K562 (cell line): ENCODE data around the gene MYO18A. TPM values are rescaled to one million over a fixed set of nuclear protein-coding genes. Genes with fewer than 3 reads are reported as not detected.

Experiments used
- AFF4 ChIP-seq: sonication (generic); formaldehyde crosslinking; IDR thresholded peaks from 2 replicates; pipeline ENCODE4 v1.8.0; 2023; ENCODE audit warnings: mild to moderate bottlenecking, missing genetic modification reagents
- EWSR1 ChIP-seq: fragments of 450-650 bp; IDR thresholded peaks from 2 replicates; pipeline ENCODE4 v1.6.1; 2018; ENCODE audit warnings: borderline replicate concordance, mild to moderate bottlenecking, low read depth, moderate library complexity; ENCODE audit not compliant: partially characterized antibody
- MGA ChIP-seq: fragments of 450-650 bp; IDR thresholded peaks from 2 replicates; pipeline ENCODE4 v1.6.1; 2016; ENCODE audit warnings: mild to moderate bottlenecking, moderate library complexity
- SFPQ ChIP-seq: fragments of 200-400 bp; formaldehyde crosslinking; IDR thresholded peaks from 2 replicates; pipeline ENCODE4 v1.6.1; 2017; ENCODE audit warnings: mild to moderate bottlenecking, low read depth, low read length, moderate library complexity
- THAP12 ChIP-seq: fragments of 250-450 bp; sonication (Bioruptor Pico); IDR thresholded peaks from 2 replicates; pipeline ENCODE4 v1.9.0; 2021; ENCODE audit warnings: mild to moderate bottlenecking, inconsistent platforms
- ZNF695 ChIP-seq: fragments of 450-650 bp; formaldehyde crosslinking; IDR thresholded peaks from 2 replicates; pipeline ENCODE4 v1.4.0; 2020; ENCODE audit warnings: mild to moderate bottlenecking, moderate library complexity
- polyA plus RNA-seq, 8 experiments: library from polyadenylated mRNA; depleted of rRNA in 4 of 8; stranded (reverse) in 5 of 8; unstranded in 3 of 8; fragments of >200 nt; fragmentation: Nextera tagmentation in 2 of 8; fragmentation: Illumina TruSeq in 1 of 8; extraction: Ambion mirVana in 2 of 8; extraction: Trizol in 1 of 8; gene quantifications; 2 replicates each; pipeline versions ENCODE4 v1.2.1 to v1.2.3, GENCODE V29; 2011 to 2014; ENCODE audit warnings: inconsistent platforms in 1 of 8, missing spikeins in 1 of 8
- total RNA-seq, 7 experiments: library from RNA; depleted of rRNA in 6 of 7; stranded (reverse); fragments of >200 nt in 6 of 7; fragmentation: Illumina TruSeq in 2 of 7; extraction: Trizol in 2 of 7; gene quantifications; 2 replicates each; pipeline versions ENCODE4 v1.2.1 to v1.2.3, GENCODE V29; 2011 to 2021; ENCODE audit warnings: low replicate concordance in 1 of 7

The MYO18A gene
- total and polyA plus RNA-seq, 9 of the 15 experiments (the other 6 are each of a cell fraction or from before 2014, with no cell fraction given), result 2.5 to 65.4 (median 17.1) TPM

- TF ChIP-seq THAP12 (CRISPR knock-in tag), result peak; percentile 59; the same call in 1 of the 2 replicates
- no peak for TF ChIP-seq SFPQ
- no peak for TF ChIP-seq MGA
- no peak for TF ChIP-seq ZNF695 (CRISPR knock-in tag)
- no peak for TF ChIP-seq EWSR1
- no peak for TF ChIP-seq AFF4
Observed at GRCh38 chr17:29148790-29149430, 31.3 kb downstream of the MYO18A start (continued).
